ENCODE results near the gene PNLIPRP2. TPM values are rescaled to one million over a fixed set of nuclear protein-coding genes. Genes with fewer than 3 reads are reported as not detected.

The PNLIPRP2 gene
- total RNA-seq, 1 experiment from 2014 or later, result 1.1 TPM

GRCh38 chr10:116621934-116622655 is 1.3 kb downstream of the PNLIPRP2 start:
- Histone ChIP-seq H4K20me1 (ENCODE audit: insufficient read depth) (no peaks in the 10 kb centered on the region; the same call in 1 of the 2 replicates), H3K79me2 (ENCODE audit: insufficient read depth, low read length) (no peaks in the 10 kb centered on the region), H3K9me3 (ENCODE audit: control insufficient read depth in 1 of 2, insufficient read depth in 1 of 2, low read depth in 1 of 2, low read length in 2 of 2) (no peaks in the 10 kb centered on the region), H3K9me2 (ENCODE audit: insufficient read depth) (no peaks in the 10 kb centered on the region), H3K36me3 (ENCODE audit: control insufficient read depth in 1 of 2, insufficient read depth in 2 of 2, low read length in 2 of 2) (no peaks in the 10 kb centered on the region), H3K4me3 (replicated peaks in 1 of 2; ENCODE audit: low read depth in 1 of 2, low read length in 2 of 2) (no peak overlapping the region), H3K27ac (ENCODE audit: low read depth, low read length) (no peak overlapping the region), H2AFZ (ENCODE audit: low read depth, low read length, poor library complexity, severe bottlenecking) (no peak overlapping the region), H3K27me3 (ENCODE audit: insufficient read depth, low read length) (no peaks in the 10 kb centered on the region), H3K9ac (ENCODE audit: low read length) (no peak overlapping the region), H3K4me2 (ENCODE audit: low read length) (no peak overlapping the region), H3K4me1 (ENCODE audit: control insufficient read depth in 1 of 2, insufficient read depth in 2 of 2, low read length in 2 of 2) (peaks cover 0 to 2% of the 10 kb centered on the region in 2 experiments; a peak in 1 of 4 replicates)
- ChIA-PET RAD21 (ENCODE audit: low non-redundant PET in 1 of 2, low total read pairs in 2 of 2, uncharacterized antibody in 2 of 2, unreplicated experiment in 2 of 2) (no interaction called here), POLR2A (no interaction called here), CTCF (no interaction called here)
- DNase-seq (ENCODE audit: low read depth, low spot score) (no peak), ATAC-seq (no peak)
- intact Hi-C loops (cut with micrococcal nuclease), result no loop called here
- no TSS peak for BruUV-seq (replicated peaks)
- no peak for TF ChIP-seq POLR2AphosphoS5 (IDR thresholded peaks at IDR 0.05; ENCODE audit: low read depth, low read length)
- TF ChIP-seq JUND (IDR thresholded peaks at IDR 0.05), result no peak
- TF ChIP-seq ELF1 (IDR thresholded peaks at IDR 0.05; ENCODE audit: borderline replicate concordance, low read depth), result no peak
- TF ChIP-seq EGR1 (IDR thresholded peaks at IDR 0.05; ENCODE audit: low read depth), result no peak
- TF ChIP-seq, protein P1, sequence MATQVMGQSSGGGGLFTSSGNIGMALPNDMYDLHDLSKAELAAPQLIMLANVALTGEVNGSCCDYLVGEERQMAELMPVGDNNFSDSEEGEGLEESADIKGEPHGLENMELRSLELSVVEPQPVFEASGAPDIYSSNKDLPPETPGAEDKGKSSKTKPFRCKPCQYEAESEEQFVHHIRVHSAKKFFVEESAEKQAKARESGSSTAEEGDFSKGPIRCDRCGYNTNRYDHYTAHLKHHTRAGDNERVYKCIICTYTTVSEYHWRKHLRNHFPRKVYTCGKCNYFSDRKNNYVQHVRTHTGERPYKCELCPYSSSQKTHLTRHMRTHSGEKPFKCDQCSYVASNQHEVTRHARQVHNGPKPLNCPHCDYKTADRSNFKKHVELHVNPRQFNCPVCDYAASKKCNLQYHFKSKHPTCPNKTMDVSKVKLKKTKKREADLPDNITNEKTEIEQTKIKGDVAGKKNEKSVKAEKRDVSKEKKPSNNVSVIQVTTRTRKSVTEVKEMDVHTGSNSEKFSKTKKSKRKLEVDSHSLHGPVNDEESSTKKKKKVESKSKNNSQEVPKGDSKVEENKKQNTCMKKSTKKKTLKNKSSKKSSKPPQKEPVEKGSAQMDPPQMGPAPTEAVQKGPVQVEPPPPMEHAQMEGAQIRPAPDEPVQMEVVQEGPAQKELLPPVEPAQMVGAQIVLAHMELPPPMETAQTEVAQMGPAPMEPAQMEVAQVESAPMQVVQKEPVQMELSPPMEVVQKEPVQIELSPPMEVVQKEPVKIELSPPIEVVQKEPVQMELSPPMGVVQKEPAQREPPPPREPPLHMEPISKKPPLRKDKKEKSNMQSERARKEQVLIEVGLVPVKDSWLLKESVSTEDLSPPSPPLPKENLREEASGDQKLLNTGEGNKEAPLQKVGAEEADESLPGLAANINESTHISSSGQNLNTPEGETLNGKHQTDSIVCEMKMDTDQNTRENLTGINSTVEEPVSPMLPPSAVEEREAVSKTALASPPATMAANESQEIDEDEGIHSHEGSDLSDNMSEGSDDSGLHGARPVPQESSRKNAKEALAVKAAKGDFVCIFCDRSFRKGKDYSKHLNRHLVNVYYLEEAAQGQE (IDR thresholded peaks at IDR 0.05; ENCODE audit: low read depth), result no peak
- TF ChIP-seq ZNF274 (IDR thresholded peaks at IDR 0.05; ENCODE audit: low read depth, low read length), result no peak
- TF ChIP-seq CBX3 (IDR thresholded peaks at IDR 0.05; ENCODE audit: low read depth), result no peak
- no peak for TF ChIP-seq SRF (IDR thresholded peaks at IDR 0.05; ENCODE audit: low read depth)
- TF ChIP-seq ZBTB33 (IDR thresholded peaks at IDR 0.05; ENCODE audit: extremely low read depth, insufficient replicate concordance, low read length), result no peak
- no peak for TF ChIP-seq SP1 (IDR thresholded peaks at IDR 0.05; ENCODE audit: low read depth)

Data from HCT116 (cell line).